Measurements from ENCODE around the gene VILL. TPM values are rescaled to one million over a fixed set of nuclear protein-coding genes. Genes with fewer than 3 reads are reported as not detected.

VILL gene
- total RNA-seq, 1 donor from 2014 or later: 3.2 TPM

- DNase-seq: no peak
- H3K27me3 Mint-ChIP-seq (ENCODE audit: unreplicated experiment): no peaks in the 10 kb centered on the region
- no peak for TF ChIP-seq CTCF (IDR thresholded peaks at IDR 0.05; ENCODE audit: partially characterized antibody, unreplicated experiment)
- H3K27ac Mint-ChIP-seq (ENCODE audit: unreplicated experiment): no peak overlapping the region
- H3K36me3 Mint-ChIP-seq (ENCODE audit: unreplicated experiment): no peaks in the 10 kb centered on the region
- peaks cover 9% of the 10 kb centered on the region for H3K4me1 Mint-ChIP-seq (ENCODE audit: low read depth, unreplicated experiment)
- H3K4me3 Mint-ChIP-seq (ENCODE audit: unreplicated experiment): no peak overlapping the region
- H3K9me3 Mint-ChIP-seq (ENCODE audit: unreplicated experiment): no peaks in the 10 kb centered on the region
These were observed 44.1 kb upstream of the VILL start for GRCh38 chr3:37946531-37946889.

- Mint-ChIP-seq H3K9me3 (ENCODE audit: unreplicated experiment) (no peaks in the 10 kb centered on the region), H3K27ac (ENCODE audit: unreplicated experiment) (no peak overlapping the region), H3K4me3 (ENCODE audit: unreplicated experiment) (no peak overlapping the region), H3K36me3 (ENCODE audit: unreplicated experiment) (no peaks in the 10 kb centered on the region), H3K27me3 (ENCODE audit: unreplicated experiment) (no peaks in the 10 kb centered on the region), H3K4me1 (ENCODE audit: low read depth, unreplicated experiment) (peaks cover 2% of the 10 kb centered on the region)
- no peak for DNase-seq
- TF ChIP-seq CTCF (IDR thresholded peaks at IDR 0.05; ENCODE audit: partially characterized antibody, unreplicated experiment): no peak
These were observed 40.7 kb upstream of the VILL start for GRCh38 chr3:37949866-37950265.

GRCh38 chr3:37952564-37952963 is 38.0 kb upstream of the VILL start:
- no peak overlapping the region for H3K27ac Mint-ChIP-seq (ENCODE audit: unreplicated experiment)
- no peaks in the 10 kb centered on the region for H3K36me3 Mint-ChIP-seq (ENCODE audit: unreplicated experiment)
- no peak for TF ChIP-seq CTCF (IDR thresholded peaks at IDR 0.05; ENCODE audit: partially characterized antibody, unreplicated experiment)
- H3K27me3 Mint-ChIP-seq (ENCODE audit: unreplicated experiment): peaks cover 2% of the 10 kb centered on the region
- no peak for DNase-seq
- H3K4me1 Mint-ChIP-seq (ENCODE audit: low read depth, unreplicated experiment): peaks cover 2% of the 10 kb centered on the region
- no peak overlapping the region for H3K4me3 Mint-ChIP-seq (ENCODE audit: unreplicated experiment)
- no peaks in the 10 kb centered on the region for H3K9me3 Mint-ChIP-seq (ENCODE audit: unreplicated experiment)

GRCh38 chr3:37953226-37953625 is 37.4 kb upstream of the VILL start:
- no peak overlapping the region for H3K27ac Mint-ChIP-seq (ENCODE audit: unreplicated experiment)
- no peak for TF ChIP-seq CTCF (IDR thresholded peaks at IDR 0.05; ENCODE audit: partially characterized antibody, unreplicated experiment)
- H3K4me1 Mint-ChIP-seq (ENCODE audit: low read depth, unreplicated experiment): peaks cover 2% of the 10 kb centered on the region
- peaks cover 2% of the 10 kb centered on the region for H3K27me3 Mint-ChIP-seq (ENCODE audit: unreplicated experiment)
- no peaks in the 10 kb centered on the region for H3K36me3 Mint-ChIP-seq (ENCODE audit: unreplicated experiment)
- DNase-seq: no peak
- H3K4me3 Mint-ChIP-seq (ENCODE audit: unreplicated experiment): no peak overlapping the region
- no peaks in the 10 kb centered on the region for H3K9me3 Mint-ChIP-seq (ENCODE audit: unreplicated experiment)

- TF ChIP-seq CTCF (IDR thresholded peaks at IDR 0.05; ENCODE audit: partially characterized antibody, unreplicated experiment): no peak
- H3K36me3 Mint-ChIP-seq (ENCODE audit: unreplicated experiment): no peaks in the 10 kb centered on the region
- no peak overlapping the region for H3K27ac Mint-ChIP-seq (ENCODE audit: unreplicated experiment)
- peaks cover 2% of the 10 kb centered on the region for H3K4me1 Mint-ChIP-seq (ENCODE audit: low read depth, unreplicated experiment)
- DNase-seq: no peak
- H3K4me3 Mint-ChIP-seq (ENCODE audit: unreplicated experiment): no peak overlapping the region
- no peaks in the 10 kb centered on the region for H3K9me3 Mint-ChIP-seq (ENCODE audit: unreplicated experiment)
- peaks cover 2% of the 10 kb centered on the region for H3K27me3 Mint-ChIP-seq (ENCODE audit: unreplicated experiment)
These were observed 36.7 kb upstream of the VILL start for GRCh38 chr3:37953707-37954394.

Measured in glutamatergic neuron (in vitro differentiated cells).